HG03108 (cell line): ENCODE measurements around the gene MET.
A peak's percentile ranks its signal among the peaks of the same experiment; 100 is the strongest.
"Not testable (repeated sequence)": the region's sequence is repeated elsewhere in the genome, so short reads cannot be mapped to it uniquely, and the experiment has no call there.

ENCODE experiments used
- ATAC-seq: cut with Tn5 transposase; IDR thresholded peaks from one replicate; pipeline ENCODE4 v1.9.1; 2021; ENCODE audit warnings: moderate library complexity; ENCODE audit not compliant: unreplicated experiment

MET gene

DNA sequence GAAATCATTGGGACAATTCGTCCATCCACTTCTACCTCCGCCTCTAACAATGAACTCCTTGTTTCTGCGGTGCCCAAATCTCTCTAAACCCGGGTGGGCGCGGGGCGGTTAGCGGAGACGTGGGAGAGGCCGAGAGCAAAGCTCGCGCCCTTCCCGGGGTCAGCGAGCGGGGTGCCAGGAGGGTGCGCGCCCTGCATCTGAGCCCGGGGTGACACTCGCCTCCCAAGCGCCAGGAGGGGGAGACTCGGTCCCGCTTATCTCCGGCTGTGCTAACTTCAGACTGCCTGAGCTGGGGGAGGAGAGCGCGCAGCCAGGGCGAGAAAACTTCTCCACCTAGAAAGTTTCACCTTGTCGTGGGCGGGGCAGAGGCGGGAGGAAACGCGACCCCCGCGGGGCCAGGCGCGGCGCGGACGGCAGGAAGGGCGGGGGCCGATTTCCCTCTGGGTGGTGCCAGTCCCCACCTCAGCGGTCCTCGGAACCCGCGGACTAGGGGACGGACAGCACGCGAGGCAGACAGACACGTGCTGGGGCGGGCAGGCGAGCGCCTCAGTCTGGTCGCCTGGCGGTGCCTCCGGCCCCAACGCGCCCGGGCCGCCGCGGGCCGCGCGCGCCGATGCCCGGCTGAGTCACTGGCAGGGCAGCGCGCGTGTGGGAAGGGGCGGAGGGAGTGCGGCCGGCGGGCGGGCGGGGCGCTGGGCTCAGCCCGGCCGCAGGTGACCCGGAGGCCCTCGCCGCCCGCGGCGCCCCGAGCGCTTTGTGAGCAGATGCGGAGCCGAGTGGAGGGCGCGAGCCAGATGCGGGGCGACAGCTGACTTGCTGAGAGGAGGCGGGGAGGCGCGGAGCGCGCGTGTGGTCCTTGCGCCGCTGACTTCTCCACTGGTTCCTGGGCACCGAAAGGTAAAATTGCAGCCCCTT is at the start of gene MET:
MET (plus strand) TSS at position 516 of the 915 bp plus-strand sequence. CDS start 26,889 bp downstream, outside the sequence.
- peak; percentile 84 for ATAC-seq

DNA sequence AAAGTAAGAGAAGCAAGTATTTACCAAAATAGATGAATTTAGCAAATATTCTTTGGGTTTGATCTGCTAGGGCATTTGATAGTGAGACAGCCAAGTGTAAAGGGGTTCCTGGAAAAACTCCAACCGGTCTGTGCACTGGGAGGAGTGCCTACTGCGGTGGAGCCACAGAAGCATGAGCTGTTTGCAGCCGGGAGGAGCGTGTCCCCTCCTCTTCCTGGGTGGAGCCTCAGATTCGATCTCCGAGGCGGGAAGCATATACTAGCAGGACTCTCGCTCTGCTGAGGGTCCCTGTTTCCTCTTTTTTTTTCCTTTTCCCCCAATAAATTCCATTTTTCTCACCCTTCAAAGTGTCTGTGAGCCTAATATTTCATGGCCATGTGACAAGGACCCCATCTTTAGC is 45.1 kb upstream of the MET start:
- no peak for ATAC-seq

DNA sequence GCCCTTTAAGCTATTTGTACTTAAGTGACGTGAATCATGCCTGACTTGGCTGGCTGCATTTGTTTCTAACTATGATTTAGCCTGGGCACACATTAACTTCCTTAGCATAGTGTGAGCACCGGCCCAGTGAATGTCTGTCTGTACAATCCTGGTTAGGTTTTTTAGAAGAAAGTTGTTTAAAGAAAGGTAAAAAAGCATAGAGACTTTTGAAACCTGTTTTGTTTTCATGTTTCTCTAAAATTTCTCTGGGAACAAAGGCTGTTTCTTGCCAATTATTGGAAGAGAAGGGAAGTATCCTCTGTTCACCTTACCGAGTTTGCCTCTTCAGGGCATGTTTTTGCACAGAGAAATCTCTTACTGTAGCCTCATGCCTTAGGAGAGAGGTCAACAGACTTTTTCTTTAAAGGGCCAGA is 42.9 kb upstream of the MET start:
- ATAC-seq: no peak

DNA sequence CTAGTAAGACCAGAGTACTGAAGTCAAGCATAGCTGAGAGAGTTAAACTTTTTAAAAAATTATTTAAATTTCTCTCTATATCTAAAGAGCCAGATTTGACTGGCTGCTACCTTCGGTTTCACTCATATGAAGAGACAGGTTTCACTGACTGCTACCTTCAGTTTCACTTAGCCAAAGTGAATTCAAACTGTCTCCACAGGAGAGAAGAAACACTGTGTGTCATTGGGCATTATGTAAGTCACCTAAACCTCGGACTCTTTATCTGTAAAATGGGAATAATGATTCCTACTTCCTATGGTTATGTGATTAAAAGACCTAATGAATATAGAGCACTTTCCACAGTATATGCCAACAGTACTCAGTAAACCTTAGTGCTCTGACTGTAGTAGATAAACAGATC is 41.6 kb upstream of the MET start:
- peak; percentile 91 for ATAC-seq

GRCh38 chr7:116630932-116631671 is 40.9 kb upstream of the MET start:
- no peak for ATAC-seq

- ATAC-seq: no peak
Observed at GRCh38 chr7:116631676-116632075, 40.3 kb upstream of the MET start.

GRCh38 chr7:116632384-116632783 is 39.6 kb upstream of the MET start:
- ATAC-seq: no peak

DNA sequence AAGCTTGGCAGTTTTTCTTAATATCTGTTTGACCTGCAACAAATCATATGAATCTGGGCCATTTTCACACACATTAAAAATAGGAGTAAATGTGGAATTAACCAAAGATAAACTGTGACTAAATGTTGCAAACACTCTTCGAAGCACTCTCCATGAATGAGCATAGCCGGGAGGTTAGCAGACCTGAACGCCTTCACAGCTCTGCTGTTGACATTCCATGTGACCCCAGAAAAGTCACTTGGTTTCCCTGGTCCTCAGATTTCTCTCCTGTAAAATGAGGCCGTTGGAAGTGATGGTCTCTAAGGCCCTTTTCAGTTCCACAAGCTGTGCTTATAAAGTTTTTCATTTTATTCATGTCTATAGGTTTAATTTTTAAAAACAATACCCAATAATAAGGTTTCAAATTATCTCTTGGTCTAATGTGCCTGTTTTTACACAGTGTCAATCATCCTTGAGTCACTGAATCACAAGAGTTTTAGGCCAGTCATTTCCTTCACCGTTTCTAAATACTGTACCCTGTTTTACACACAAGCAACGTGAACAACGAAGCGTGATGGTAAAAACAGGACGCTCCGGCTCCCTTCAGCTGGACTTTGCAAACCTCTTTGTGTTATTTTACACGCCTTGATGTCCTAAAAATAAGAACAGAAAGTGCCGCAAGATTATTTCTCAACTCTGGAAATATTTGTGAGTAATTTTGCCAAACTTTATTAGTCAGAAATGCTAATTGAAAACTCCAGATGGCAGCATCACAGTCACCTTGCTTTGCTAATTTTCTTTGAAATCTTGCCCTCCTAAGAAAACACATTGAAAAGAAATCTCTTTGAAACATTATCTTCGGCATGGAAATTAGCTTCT is 38.6 kb upstream of the MET start:
- no peak for ATAC-seq

DNA sequence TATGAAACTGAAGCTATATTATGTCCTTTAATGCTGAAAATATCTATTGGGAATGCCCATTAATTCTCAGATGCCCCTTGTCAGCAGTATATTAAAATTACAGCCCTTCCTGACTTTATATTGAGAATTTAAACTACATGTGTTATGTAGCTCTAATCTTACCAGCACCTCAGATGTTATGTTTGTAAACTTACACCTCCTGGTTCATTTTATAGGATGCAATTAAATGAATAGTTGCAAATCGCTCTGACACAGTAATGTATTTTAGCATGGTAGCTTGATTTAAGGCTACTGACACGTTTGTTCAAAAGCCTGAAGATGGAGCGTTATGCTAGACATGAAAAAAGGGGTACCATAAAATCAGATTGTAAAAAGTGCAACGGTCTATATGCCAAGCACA is 35.0 kb upstream of the MET start:
- no peak for ATAC-seq

DNA sequence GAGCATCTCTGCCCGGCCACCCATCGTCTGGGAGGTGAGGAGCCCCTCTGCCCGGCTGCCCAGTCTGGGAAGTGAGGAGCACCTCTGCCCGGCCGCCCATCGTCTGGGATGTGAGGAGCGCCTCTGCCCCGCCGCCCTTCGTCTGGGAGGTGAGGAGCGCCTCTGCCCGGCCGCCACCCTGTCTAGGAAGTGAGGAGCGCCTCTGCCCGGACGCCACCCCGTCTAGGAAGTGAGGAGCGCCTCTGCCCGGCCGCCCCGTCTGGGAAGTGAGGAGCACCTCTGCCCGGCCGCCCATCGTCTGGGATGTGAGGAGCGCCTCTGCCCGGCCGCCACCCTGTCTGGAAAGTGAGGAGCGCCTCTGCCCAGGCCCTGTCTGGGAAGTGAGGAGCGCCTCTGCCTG is 33.4 kb upstream of the MET start:
- ATAC-seq: not testable (repeated sequence)

DNA sequence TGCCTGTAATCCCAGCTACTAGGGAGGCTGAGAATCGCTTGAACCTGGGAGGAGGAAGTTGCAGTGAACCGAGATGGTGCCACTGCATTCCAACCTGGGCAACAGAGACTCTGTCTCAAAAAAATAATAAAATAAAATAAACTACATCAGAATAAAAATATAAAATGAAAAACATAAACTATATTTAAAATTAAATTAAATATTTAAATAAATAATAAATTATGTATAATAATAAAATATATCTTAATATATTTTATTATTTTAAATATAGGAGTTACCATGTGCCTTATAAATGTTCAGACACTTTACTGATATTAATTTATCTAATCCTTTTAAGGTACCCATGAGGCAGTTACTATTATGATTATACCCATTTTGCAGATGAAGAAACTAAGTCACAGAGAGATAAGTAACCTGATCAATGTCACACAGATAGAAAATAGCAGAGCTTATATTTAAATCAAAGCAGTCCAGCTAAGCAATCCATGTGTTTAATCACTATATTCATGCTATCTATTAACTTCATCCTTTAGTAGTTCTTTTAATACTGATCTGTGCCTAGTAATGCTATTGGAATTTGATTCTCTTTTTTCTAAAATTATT is 30.3 kb upstream of the MET start:
- ATAC-seq: no peak

DNA sequence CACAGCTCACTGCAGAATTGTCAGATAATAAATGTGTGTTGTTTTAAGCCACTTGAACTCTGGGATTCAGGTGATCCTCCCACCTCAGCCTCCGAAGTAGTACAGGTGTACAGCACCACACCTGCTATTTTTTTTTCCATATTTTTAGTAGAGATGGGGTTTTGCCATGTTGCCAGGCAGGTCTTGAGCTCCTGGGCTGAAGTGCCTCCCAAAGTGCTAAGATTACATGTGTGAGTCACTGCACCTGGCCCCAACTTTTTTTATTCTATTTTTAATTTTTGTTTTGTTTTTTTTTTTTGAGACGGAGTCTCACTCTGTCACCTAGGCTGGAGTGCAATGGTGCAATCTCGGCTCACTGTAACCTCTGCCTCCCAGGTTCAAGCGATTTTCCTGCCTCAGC is 28.8 kb upstream of the MET start:
- ATAC-seq: not testable (repeated sequence)

DNA sequence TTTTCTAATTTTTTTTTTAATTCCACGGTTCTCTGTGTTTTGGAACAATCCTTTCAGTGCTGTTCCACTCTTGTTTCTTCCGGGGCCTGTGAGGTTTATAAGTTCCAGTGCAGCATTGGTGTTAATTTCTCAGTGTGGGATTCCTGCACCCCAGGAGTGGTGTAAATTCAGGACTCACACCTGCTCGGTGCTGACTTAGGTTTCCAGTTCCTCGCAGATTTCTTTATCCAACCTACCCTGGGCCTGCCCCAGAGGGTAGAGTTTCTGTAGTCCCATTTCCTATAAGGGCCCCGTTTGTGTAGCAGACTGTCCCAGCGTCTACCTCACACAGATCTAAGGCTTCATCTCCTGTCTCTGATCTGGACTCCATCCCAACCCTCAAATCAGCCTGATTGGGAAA is 27.4 kb upstream of the MET start:
- ATAC-seq: no peak

DNA sequence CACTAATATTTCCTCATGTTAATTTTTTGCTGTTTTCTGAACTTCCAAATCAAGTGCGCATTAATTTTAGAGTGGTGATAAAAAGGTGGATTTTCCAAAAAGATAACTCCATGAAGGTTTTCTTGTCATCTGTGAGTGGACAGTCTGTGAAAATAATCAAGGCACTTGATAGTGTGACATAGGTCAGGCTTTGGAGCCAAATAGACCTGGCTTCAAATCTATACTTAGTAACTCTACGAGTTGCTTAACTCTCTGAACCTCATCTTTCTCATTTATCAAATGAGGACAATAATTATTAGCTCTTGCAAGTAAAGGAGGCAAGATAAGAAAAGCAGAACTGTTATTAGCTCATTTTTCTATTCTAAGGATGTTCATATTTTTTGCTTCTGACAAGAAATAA is 24.7 kb upstream of the MET start:
- ATAC-seq: no peak

GRCh38 chr7:116647861-116648260 is 24.1 kb upstream of the MET start:
- ATAC-seq: no peak

DNA sequence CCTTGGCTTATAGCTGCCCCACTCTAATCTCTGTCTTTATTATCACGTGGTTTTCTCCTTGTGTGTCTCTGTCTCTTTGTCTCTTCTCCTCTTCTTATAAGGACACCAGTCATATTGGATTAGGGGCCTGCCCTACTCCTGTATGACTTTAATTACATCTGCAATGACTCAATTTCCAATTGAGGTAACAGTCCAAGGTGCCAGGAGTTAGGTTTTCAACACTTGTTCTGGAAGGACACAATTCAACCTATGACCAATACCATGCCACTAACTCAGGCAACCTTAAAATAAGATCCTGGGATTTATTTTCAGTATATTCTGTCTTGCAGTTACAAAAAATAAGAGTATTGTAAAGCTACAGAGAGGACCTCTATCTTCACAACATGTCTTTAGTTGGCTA is 21.6 kb upstream of the MET start:
- no peak for ATAC-seq

DNA sequence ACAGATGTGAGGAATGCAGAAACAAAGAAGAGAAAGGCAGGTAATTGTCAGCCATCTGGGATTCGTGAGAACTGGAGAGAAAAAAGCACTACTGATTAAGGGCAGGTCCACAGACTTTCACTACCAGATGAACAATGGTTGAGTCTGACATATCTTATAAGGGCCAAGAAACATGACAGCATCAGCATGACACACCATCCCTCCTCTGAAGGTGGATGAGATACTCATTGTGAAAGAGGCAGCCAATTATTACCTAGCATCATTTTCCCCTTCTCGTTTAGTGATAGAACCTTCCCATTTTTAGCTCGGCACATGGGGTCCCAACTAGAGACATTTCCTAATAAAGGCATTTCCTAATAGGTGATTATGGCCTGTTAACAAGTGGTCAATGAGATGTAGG is 19.2 kb upstream of the MET start:
- no peak for ATAC-seq

DNA sequence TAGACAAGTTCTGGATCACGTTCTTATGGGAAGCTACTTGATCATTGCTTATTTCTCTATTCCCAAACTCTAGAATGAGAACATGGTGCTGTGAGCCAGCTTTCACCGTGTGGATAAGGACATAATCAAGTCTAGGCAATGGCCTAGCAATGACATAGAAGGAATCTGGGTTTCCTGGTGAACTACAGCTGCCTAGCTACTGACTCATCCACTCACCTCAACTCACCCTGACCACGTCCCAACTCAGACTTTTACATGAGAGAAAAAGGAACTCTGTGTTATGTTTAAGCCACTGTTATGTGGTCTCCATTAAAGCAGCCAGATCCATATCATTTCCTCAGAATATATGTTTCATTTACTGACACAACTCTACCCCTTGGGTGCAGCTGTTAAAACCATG is 18.8 kb upstream of the MET start:
- no peak for ATAC-seq

DNA sequence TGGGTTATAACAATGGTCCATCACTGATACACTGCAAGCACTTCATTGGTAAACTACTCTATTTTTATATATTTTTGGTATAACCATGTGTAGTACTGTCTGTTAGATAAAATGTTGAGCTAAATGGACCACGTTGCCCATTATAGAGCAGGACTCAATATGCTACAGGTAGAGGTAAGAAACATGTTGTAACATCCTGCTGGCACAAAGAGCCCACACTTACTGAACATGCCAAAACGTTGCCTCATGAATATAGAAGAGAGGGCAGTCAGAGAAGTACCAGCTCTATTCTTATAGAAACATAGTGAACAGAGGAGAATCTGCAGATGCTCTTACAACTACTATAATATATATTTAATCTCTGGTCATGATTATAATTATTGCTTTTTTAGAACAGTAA is 18.4 kb upstream of the MET start:
- ATAC-seq: no peak

- ATAC-seq: not testable (repeated sequence)
Observed at GRCh38 chr7:116659248-116659647, 12.7 kb upstream of the MET start.

- no peak for ATAC-seq
Observed at GRCh38 chr7:116661865-116662264, 10.1 kb upstream of the MET start.
